Limb (tissue), 2 donors: ENCODE data around the gene KCNJ12.
"Not testable (repeated sequence)": the region's sequence is repeated elsewhere in the genome, so short reads cannot be mapped to it uniquely, and the experiment has no call there.

ENCODE experiments used
- DNase-seq, 2 donors: peaks; one replicate each; pipeline ENCODE4 v3.0.0-alpha.2; 2016; ENCODE audit errors: extremely low spot score in 2 of 2

Gene KCNJ12

DNA sequence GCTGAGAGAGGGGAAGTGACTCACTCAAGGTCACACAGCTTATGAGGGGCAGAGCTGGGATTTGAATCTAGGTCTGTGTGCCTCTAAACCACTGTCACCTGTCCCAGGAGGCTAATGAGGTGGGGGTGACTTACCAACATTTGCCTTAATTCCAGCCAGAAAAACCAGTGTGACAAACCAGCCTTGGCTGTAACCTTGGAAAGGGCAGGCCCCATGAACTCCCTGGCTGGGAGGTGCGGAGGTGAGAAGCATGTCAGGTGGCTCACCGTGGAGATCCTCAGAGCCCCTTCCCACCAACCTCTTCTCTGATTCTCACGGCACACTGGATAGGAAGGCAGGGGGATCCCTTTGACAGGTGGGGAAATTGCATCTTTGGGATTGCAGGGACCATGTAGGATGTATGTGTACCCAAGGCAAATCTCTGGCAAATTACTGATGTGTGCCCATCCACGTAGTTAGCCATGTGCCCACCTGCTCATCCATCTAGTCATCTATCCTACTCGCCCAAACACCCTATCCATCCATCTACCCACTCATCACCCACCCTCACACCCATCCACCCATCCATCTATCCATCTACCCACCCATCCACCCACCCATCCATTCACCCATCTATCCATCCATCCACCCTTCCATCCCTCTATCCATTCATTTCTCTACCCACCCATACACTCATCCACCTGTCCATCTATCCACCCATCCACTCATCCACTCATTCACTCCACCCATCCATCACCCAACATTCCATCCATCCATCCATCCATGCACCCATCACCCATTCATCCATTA is 30.7 kb downstream of the KCNJ12 start:
- not testable (repeated sequence) for DNase-seq

DNA sequence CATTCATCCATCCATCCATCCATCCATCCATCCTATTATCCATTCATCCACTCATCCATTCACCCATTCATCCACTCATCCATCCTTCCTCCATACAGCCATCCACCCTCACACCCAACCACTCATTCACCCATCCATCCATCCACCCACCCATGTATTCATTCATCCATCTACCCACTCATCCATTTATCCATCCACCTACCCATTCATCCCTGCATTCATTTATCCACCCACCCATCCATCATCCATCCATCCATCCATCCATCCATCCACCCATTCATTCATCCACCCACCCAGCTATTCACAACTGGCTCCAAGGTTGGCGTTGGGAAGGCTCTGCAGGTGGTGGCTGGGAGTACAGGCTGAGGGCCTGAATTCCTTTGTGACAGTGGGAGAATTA is 31.6 kb downstream of the KCNJ12 start:
- DNase-seq = not testable (repeated sequence)

DNA sequence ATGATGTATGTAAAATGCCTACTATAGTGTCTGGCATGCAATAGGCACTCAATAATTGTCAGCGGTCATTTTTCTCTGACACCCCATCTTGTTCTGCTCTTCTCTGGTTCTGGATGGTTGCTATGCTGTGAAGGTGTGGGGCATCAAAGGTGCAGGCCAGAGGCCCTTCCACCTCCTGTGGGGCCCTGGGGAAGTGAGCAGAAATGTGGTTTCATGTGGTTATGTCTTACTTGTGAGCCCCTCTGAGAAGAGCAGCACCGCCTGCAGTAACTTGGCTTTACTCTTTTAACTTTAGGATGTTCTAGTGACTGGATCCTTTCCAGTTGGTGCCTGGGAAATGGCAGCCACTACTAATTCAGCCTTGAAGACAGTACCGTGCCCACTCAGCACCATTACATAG is 32.1 kb downstream of the KCNJ12 start:
- not testable (repeated sequence) for DNase-seq

DNA sequence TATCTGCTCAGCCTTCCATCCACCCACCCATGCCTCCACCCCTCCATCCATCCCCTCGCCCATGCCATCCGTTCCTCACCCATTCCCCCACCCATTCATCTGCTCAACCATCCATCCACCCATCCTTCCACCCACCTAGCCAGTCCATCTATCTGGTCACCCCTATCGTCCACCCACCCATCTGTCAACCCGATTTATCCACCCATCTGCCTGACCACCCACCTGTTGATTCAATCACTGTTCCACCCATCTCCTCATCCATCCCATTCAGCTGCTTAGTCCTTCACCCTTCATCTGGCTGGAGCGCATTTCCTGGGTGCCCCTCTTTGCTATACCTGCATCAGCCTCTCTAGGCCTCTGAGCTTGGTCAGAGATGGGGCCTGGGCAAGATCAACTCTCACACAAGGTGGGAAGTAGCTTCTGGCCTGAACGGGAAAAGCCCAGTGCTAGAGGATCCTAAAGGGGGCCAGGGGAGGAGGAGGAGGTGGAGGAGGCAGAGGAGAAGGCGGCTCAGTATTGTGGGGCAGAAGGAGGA is 32.7 kb downstream of the KCNJ12 start:
- DNase-seq = not testable (repeated sequence)

DNA sequence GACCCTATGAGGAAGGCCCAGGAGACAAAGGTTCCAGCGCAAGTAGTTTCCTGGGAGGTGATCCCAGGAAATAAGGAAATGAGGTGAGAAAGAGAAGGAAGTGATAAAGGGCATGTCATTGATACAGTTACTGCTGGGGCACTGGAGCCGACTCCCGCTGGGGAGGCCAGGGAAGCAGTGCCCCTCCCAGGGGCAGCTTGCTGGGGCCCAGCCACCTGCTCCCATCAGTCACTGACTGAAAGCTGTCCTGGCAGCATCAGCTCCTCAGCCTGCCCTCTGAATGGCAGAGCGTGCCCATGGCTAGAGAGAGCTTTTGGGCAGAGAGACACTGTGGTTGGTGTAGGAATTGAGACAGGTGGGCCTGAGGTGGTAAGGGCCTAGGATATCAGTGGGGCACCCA is 33.2 kb downstream of the KCNJ12 start:
- not testable (repeated sequence) for DNase-seq

DNA sequence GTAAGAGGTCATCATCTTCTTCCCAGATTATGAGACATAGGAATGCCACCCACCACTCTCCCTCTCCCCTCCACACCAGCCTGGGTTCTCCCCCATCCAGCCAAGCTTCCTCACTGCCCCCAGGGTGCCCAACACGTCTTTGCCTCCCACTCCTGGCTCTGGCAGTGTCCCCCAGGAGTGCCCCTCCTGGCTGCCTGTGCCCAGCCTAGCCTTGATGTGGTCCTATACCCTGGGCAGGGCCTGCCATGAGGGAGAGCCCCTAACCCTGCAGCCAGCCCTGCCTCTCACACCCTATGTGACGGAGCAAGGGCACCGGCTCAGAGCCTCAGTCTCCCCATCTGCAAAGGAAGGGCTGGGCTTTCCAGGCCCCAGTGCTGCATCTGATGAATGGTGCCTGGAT is 33.8 kb downstream of the KCNJ12 start:
- DNase-seq = not testable (repeated sequence)

DNA sequence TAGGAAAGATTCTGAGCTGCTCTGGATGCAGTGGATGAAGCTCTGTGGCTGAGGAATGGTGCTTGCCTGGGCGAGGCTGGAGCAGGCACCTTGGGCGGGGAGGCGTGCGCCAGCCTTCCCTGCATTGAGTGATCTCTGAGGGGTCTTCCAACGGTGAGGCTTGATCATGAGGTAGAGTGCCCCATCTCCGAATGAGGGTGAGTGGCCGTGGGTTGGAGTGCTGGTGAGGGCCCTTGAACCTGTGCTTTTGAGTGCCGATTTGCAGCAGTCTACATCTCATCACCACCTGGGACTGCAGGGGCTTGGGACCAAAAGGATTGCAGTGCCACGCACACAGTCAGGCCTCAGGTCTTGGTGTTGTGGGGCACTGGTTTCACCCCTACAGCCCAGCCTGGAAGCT is 34.2 kb downstream of the KCNJ12 start:
- not testable (repeated sequence) for DNase-seq

DNA sequence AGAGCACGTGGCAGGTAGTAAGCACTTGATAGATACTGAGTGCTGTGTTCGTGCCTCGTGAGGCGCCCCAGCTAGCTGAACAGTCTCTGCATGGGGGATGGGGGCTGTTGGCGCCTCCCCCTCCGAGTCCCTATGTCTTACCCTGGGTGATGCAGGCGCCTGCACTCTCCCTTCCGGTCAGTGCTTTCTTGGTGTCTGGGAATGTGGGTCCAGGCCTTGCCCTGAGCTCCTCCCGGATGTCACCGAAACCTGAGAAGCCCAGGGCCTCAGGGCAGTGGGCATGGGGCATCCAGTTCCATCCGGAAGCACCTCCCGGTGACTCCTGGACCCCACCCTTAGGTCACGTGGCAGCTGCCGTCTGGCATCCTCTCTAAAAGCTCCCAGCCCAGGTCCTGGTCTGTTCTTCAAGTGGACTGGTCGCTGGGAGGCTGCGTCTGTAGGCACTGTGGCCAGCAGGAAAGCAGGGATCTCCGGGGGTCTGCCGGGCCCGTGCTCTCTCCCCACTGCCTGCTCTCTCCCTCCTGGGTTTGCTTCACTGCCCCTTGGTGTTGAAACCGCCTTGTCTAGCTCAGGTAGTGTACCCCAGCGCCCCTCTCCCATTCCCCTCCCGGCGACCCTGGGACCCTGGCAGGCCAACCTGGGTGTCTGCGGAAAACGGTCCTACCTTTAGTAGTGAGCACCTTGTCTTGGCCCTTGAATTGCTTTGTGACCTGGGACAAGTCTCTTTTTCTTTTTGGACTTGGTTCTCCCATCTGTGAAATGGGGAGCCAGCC is 34.9 kb downstream of the KCNJ12 start:
- not testable (repeated sequence) for DNase-seq

DNA sequence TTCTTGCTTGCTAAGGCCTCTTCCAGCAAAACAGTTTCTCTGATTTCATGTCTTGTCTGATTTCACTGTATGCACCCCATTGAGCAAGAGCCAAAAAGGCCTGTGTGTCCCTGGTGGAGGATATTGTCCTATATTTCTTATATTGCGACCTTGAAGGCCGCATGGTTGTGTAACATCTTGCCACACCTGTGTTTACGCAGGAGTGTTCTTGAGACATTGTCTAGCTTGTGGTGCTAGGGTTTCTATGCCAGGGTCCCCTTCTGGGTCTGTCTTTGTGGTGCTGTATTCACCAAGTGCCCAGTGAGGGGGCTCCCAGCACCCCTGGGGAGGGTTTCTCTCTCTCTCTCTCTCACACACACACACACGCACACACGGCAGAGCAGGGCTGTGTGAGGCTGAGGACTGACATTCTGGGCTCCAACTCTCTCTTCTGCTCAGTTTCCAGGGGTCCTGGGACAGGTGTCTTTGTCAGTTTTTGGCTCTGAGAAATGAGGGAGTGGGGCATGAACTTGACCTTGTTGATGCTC is 35.6 kb downstream of the KCNJ12 start:
- not testable (repeated sequence) for DNase-seq

DNA sequence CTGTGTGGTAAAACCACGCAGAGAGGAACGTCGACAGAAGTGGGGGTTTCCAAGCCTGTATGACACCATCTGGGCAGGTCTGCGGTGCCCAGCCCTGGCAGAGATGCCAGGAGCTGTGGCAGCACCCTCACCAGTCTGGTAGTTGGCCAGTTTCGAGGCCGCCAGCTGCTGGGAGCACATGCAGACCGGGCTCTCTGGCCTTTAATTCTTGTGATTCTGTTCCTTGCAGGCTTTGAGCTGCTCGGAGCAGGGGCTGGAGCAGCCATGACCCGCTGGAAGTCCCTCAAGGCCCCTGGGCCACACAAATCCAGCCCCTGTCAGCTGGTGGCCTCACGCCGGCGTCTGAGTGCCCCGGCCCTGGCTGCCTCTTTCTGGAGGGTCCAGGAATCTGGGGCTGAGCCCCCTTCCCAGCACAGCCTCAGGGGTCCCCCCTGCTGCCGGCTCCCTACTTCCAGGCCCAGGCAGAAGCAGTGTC is 36.1 kb downstream of the KCNJ12 start:
- DNase-seq = not testable (repeated sequence)

DNA sequence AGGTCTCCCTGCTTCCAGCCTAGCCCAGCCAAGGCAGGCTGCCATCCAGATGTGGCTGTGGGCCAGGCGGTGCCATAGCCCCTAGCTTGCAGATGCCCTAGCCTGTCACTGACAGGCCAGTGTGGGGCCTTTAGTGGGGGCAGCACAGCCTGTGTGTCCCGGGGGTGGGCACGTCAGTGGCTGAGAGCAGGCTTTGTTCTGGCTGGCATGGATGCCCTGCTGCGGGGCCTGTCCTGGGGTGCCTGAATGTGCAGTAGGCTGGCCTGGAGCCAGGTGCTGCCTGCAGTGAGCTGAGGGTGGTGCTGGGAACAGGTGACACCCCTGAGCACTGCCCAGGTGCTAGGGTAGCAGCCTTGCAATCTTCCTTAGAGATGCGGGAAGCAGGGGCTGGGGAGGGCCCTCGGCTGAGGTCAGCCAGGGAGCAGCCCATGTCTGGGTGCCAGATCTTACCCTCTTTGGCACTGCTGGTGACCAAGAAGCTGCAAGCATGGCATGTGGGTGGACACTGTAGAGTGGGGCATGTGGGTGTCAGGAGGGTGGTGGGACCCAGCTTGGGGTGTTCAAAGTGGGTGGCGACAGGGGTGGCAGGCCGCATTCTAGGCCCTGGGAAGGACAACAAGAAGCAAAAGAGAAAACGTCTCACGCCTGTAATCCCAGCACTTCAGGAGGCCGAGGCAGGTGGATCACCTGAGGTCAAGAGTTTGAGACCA is 37.6 kb downstream of the KCNJ12 start:
- DNase-seq = not testable (repeated sequence)

DNA sequence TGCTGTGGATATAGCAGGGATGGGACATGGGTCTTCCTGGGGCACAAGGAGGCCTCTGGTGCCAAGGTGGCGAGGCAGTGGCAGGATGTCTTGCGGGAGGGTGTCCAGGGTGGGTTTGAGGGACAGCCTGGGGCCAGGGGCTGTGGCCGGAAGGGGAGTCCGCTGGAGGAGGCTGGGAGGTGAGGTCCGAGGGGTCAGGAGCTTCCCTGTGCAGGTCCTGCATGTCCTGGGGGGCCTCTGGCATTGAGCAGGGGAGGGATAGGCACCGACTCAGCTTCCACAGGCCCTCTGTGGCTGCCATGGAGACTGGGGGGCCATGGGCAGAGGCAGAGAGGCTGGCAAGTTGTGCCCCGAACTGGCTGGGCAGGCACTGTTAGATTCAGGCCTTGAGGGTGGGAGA is 38.5 kb downstream of the KCNJ12 start:
- not testable (repeated sequence) for DNase-seq

DNA sequence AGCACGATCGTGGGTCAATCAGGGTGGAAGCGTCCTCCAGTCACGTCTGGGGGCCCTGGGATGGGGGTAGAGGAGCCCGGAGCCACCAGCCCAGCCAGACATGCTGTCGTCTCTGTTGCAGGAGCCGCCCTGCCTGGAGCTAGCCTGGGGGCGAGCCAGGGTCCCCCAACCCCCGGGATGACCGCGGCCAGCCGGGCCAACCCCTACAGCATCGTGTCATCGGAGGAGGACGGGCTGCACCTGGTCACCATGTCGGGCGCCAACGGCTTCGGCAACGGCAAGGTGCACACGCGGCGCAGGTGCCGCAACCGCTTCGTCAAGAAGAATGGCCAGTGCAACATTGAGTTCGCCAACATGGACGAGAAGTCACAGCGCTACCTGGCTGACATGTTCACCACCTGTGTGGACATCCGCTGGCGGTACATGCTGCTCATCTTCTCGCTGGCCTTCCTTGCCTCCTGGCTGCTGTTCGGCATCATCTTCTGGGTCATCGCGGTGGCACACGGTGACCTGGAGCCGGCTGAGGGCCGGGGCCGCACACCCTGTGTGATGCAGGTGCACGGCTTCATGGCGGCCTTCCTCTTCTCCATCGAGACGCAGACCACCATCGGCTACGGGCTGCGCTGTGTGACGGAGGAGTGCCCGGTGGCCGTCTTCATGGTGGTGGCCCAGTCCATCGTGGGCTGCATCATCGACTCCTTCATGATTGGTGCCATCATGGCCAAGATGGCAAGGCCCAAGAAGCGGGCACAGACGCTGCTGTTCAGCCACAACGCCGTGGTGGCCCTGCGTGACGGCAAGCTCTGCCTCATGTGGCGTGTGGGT is 39.2 kb downstream of the KCNJ12 start:
- DNase-seq = not testable (repeated sequence)

DNA sequence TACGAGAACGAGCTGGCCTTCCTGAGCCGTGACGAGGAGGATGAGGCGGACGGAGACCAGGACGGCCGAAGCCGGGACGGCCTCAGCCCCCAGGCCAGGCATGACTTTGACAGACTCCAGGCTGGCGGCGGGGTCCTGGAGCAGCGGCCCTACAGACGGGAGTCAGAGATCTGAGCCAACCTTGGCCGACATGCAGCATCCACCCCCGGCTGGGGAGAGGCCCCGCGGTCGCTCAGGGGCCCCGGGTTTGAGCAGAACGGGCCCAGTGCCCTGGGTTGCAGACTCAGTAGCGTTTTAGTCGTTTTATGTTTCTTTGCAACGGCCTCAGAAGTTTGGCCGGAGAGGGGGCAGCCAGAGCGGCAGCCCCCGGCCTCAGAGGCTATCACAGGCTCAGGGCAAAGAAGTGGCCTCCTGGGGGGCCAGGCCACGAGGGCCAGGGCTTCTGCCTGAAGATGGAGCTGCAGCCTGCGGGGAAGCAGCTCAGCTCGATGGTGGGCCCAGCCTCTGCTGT is 40.4 kb downstream of the KCNJ12 start:
- DNase-seq = not testable (repeated sequence)

DNA sequence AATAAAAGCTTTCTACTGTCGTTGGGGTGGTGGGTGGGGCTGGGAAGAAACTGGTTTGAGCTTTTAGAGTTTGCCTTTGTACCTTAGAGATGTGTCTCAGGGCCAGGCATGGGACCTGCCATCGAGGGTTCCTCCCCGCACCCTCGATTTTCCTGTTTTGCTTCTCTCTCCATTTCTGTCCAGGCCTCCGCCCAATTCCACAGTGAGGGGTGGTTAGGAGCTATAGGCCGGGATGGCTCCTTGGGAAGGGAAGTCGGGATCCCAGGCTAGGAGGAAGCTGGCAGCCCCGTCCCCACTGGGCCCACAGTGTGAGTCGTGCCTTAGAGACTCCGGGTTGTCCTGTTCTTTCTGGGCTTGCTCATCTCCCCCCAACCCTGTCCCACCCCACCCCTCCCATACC is 41.2 kb downstream of the KCNJ12 start:
- DNase-seq = not testable (repeated sequence)

DNA sequence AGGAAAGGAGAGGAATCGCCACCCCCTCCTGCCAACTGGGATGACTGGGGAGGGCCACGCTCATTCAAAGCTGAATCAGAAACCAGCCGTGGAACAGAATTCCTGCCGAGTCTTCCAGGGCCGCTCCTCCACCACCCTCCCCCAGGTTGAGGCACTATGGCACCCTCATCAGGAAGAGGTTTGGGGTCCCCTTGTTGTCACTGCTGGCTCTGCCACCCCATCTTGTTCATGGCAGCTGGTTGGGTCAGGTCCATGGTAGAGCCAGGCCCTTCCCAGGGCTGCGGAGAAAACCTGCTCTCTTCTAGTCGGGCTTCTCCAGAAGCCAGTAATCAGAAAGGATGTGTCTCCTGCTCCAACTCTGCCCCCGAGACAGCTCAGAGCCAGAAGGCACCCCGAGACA is 41.8 kb downstream of the KCNJ12 start:
- no peak for DNase-seq

DNA sequence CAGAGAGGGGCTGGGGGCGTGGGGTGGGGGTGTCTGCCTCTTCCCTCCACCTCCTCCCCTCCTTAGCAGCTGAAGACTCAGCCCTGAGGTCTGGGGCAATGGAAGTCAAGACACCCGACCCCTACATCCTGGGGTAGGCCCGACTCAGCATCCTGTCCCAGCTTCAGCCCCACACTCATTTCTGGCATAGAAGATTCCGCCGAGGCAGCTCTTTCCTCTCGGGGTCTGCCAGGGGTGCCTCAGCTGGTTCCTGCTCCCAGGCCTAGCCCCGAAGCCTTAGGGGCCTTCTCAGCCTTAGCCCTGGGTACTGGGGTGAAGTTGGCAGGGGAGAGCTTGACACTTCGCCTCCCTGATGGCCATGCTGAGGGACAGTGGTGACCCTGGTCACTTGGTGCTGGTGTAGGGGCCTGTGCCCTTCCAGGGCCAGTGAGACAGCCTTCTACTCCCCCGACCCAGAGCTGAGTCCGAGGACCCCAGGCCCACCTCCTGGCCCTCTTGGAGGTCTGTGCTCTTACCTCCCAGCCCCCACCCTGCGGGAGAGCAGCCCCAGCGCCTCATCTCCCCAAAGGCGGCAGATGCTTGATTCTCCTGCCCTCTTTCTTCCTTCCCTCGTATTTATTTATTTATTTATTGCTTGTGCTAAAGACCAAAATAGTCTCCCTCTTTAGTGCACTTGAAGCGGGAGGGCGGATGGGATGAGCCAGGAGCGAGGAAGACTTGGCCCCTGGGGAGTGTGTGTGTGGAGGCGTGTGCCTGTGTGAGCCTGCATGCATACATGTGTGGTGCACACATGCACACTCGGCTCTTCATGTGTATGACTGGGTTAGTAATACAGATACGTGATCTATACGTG is 42.5 kb downstream of the KCNJ12 start:
- no peak for DNase-seq

DNA sequence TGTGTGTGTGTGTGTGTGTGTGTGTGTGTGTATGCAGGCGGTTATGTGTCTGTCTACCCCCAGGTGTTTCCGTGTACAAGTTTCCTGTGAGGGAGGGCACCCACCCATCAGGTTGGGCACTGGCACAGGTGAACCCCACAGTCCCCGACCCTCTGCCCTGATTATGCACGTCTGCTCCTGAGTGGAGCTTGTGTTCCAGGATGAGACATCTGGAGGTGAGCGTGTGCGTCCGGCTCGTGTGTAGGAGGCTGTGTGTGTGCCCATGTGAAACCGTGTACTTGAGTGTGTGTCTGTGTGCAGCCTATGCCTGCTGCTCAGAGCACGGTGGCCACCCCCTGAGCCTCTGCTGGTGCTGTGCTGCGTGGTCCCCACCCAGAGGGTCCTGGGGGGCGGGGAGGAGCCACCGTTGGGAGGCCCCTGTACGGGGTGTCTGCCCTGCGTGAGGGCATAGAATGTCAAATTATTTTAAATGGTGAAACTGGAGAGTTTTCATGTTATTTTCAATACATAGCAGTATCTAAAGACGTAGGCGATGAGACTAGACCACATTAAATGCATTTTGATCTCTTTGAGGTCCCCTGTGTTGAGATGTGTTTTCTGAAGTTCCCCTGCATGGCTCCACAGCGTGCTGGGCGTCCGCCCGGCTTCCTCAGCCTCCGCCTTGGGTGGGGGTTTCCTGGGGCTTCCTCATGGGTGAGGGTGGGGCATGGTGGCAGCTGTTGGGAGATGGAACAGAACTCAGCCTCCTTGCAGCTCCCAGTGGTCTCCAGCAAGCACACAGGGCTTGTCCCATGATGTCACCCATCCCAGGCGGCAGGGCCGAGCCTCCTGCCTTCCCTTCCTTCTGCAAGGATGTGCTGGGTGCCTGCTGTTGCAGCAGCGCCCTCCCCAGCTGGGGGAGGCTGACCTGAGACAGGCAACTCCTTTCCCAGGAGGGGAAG is 43.4 kb downstream of the KCNJ12 start:
- peak in 1 of 2 donors; percentile 27 for DNase-seq
